Measurements from ENCODE around the gene DSC1.

The DSC1 gene

DNA sequence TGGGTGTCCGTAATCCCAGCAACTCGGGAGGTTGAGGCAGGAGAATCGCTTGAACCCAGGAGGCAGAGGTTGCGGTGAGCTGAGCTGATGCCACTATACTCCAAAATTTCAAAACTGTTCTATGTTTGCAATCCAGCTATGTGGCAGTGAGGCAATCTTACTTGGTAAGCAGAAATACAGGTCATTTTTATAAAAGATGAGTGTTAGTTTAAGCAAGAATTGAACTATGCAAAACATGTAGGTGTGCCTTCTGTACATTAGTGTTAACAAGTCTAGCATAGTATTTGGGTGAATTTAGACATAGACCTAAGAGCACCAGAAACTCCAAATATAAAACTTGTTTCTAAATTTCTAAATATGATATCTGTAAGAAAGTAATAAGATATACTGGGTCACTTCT is 7.2 kb downstream of the DSC1 start:
- H3K4me1 ChIP-seq (ENCODE audit: control insufficient read depth in 1 of 2, insufficient read depth in 1 of 2, low read depth in 1 of 2, low read length in 1 of 2), result no peaks in the 10 kb centered on the region
- no peak overlapping the region for H3K27ac ChIP-seq
- TF ChIP-seq, protein P1, sequence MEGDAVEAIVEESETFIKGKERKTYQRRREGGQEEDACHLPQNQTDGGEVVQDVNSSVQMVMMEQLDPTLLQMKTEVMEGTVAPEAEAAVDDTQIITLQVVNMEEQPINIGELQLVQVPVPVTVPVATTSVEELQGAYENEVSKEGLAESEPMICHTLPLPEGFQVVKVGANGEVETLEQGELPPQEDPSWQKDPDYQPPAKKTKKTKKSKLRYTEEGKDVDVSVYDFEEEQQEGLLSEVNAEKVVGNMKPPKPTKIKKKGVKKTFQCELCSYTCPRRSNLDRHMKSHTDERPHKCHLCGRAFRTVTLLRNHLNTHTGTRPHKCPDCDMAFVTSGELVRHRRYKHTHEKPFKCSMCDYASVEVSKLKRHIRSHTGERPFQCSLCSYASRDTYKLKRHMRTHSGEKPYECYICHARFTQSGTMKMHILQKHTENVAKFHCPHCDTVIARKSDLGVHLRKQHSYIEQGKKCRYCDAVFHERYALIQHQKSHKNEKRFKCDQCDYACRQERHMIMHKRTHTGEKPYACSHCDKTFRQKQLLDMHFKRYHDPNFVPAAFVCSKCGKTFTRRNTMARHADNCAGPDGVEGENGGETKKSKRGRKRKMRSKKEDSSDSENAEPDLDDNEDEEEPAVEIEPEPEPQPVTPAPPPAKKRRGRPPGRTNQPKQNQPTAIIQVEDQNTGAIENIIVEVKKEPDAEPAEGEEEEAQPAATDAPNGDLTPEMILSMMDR (IDR thresholded peaks at IDR 0.05), result no peak
- H3K36me3 ChIP-seq, result no peaks in the 10 kb centered on the region
- H3K9me3 ChIP-seq, result no peaks in the 10 kb centered on the region
- H3K4me3 ChIP-seq (ENCODE audit: low read depth in 1 of 2, low read length in 1 of 2), result no peak overlapping the region
- no peaks in the 10 kb centered on the region for H3K27me3 ChIP-seq

DNA sequence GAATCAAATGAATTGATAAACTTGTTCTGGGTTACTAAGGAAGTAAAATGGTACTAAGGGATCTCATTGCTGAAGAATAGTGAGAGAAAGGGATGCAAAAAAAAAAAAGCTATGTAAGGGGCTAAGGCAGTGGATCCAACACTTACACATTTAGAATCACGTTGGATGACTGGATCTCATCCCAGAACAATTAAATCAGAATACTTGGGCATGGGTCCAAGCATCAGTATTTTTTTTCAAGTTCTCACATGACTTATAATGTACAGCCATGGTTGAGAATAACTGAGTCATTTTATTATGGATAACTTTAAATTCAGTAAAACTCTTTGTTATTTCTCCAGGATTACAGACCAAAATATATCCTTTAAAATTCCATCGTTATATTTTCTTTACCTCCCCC is 8.5 kb downstream of the DSC1 start:
- Histone ChIP-seq H3K36me3 (no peaks in the 10 kb centered on the region), H3K27me3 (no peaks in the 10 kb centered on the region), H3K27ac (no peak overlapping the region), H3K9me3 (no peaks in the 10 kb centered on the region), H3K4me1 (ENCODE audit: control insufficient read depth in 1 of 2, insufficient read depth in 1 of 2, low read depth in 1 of 2, low read length in 1 of 2) (no peaks in the 10 kb centered on the region), H3K4me3 (ENCODE audit: low read depth in 1 of 2, low read length in 1 of 2) (no peak overlapping the region)
- TF ChIP-seq, protein P1 (IDR thresholded peaks at IDR 0.05), result no peak

- no peaks in the 10 kb centered on the region for H3K4me1 ChIP-seq (ENCODE audit: control insufficient read depth in 1 of 2, insufficient read depth in 1 of 2, low read depth in 1 of 2, low read length in 1 of 2)
- H3K36me3 ChIP-seq, result no peaks in the 10 kb centered on the region
- H3K27me3 ChIP-seq, result no peaks in the 10 kb centered on the region
- no peak overlapping the region for H3K27ac ChIP-seq
- H3K4me3 ChIP-seq (ENCODE audit: low read depth in 1 of 2, low read length in 1 of 2), result no peak overlapping the region
- H3K9me3 ChIP-seq, result no peaks in the 10 kb centered on the region
- TF ChIP-seq, protein P1 (IDR thresholded peaks at IDR 0.05), result no peak
Observed at GRCh38 chr18:31149351-31149750, 13.3 kb downstream of the DSC1 start.

DNA sequence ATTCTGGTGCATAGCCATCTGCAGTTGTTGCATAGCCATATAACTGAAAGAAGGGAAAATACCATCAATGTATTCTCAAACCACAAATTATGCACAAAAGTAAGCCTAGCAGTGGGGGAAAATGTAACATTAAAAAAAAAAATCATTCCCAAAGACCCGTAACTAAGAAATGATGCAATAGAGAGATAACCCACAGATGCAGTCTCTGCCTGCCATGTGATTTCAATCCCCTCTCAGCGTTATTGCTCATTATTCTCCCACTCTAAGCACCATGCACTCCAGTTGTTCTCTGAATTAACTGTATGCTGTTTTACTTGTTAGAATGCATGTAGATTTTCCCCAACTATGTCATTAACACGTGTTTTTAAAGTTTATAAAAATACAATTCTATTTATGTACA is 14.1 kb downstream of the DSC1 start:
- TF ChIP-seq, protein P1 (IDR thresholded peaks at IDR 0.05), result no peak
- Histone ChIP-seq H3K9me3 (no peaks in the 10 kb centered on the region), H3K27me3 (no peaks in the 10 kb centered on the region), H3K36me3 (no peaks in the 10 kb centered on the region), H3K27ac (no peak overlapping the region), H3K4me3 (ENCODE audit: low read depth in 1 of 2, low read length in 1 of 2) (no peak overlapping the region), H3K4me1 (ENCODE audit: control insufficient read depth in 1 of 2, insufficient read depth in 1 of 2, low read depth in 1 of 2, low read length in 1 of 2) (no peaks in the 10 kb centered on the region)

- Histone ChIP-seq H3K9me3 (no peaks in the 10 kb centered on the region), H3K27me3 (no peaks in the 10 kb centered on the region), H3K4me3 (ENCODE audit: low read depth in 1 of 2, low read length in 1 of 2) (no peak overlapping the region), H3K4me1 (ENCODE audit: control insufficient read depth in 1 of 2, insufficient read depth in 1 of 2, low read depth in 1 of 2, low read length in 1 of 2) (no peaks in the 10 kb centered on the region), H3K36me3 (no peaks in the 10 kb centered on the region), H3K27ac (no peak overlapping the region)
- TF ChIP-seq, protein P1 (IDR thresholded peaks at IDR 0.05), result no peak
Observed at GRCh38 chr18:31146809-31147208, 15.8 kb downstream of the DSC1 start.

DNA sequence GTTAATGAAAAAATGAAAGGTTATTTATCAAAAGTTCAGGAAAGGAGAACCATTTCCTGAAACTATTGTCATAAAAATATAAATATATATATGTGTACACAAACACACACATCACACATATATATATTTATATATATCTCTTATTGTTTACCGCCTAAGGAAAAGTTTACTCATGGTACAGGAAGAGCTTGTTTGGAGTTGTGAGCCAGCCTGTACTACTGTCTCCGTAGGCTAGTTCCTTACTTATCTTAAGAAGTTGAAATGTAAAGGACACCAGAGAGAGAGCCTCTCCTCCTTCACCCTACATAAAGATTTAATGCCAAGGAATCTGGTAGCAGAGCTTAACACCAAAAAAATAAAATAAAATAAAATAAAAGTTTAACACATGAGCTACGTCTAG is 19.6 kb downstream of the DSC1 start:
- Histone ChIP-seq H3K4me1 (ENCODE audit: control insufficient read depth in 1 of 2, insufficient read depth in 1 of 2, low read depth in 1 of 2, low read length in 1 of 2) (no peaks in the 10 kb centered on the region), H3K4me3 (ENCODE audit: low read depth in 1 of 2, low read length in 1 of 2) (no peak overlapping the region), H3K36me3 (no peaks in the 10 kb centered on the region), H3K9me3 (no peaks in the 10 kb centered on the region), H3K27me3 (no peaks in the 10 kb centered on the region), H3K27ac (no peak overlapping the region)
- TF ChIP-seq, protein P1 (IDR thresholded peaks at IDR 0.05), result no peak

Data from neutrophil (primary cell).